Trophoblast cell (in vitro differentiated cells and primary cell): Measurements from ENCODE around the gene MMP15.

Experiments used
- DNase-seq, 2 donors: peaks; one replicate each; pipeline ENCODE4 v3.0.0-alpha.2; 2016
- H2AFZ ChIP-seq: 2 replicates; pipeline ENCODE4 v1.6.1; 2013; ENCODE audit warnings: low read length, moderate library complexity, mild to moderate bottlenecking; ENCODE audit not compliant: insufficient read depth, poor library complexity
- H2AK5ac ChIP-seq: 2 replicates; pipeline ENCODE4 v1.6.1; 2013; ENCODE audit warnings: mild to moderate bottlenecking, low read length
- H2BK120ac ChIP-seq: 2 replicates; pipeline ENCODE4 v1.6.1; 2013; ENCODE audit warnings: low read length, mild to moderate bottlenecking, moderate library complexity; ENCODE audit not compliant: insufficient read depth, poor library complexity
- H2BK12ac ChIP-seq: 2 replicates; pipeline ENCODE4 v1.6.1; 2013; ENCODE audit warnings: mild to moderate bottlenecking, low read length, moderate library complexity
- H2BK5ac ChIP-seq: 2 replicates; pipeline ENCODE4 v1.6.1; 2013; ENCODE audit warnings: low read length, low read depth, moderate library complexity, mild to moderate bottlenecking; ENCODE audit not compliant: poor library complexity
- H3K14ac ChIP-seq: 2 replicates; pipeline ENCODE4 v1.6.1; 2013; ENCODE audit warnings: mild to moderate bottlenecking, low read length
- H3K18ac ChIP-seq: 2 replicates; pipeline ENCODE4 v1.6.1; 2013; ENCODE audit warnings: mild to moderate bottlenecking, low read length
- H3K23ac ChIP-seq: 2 replicates; pipeline ENCODE4 v1.6.1; 2013; ENCODE audit warnings: low read length
- H3K27ac ChIP-seq: 2 replicates; pipeline ENCODE4 v1.5.1; 2013; ENCODE audit warnings: low read depth, mild to moderate bottlenecking, inconsistent platforms, low read length, moderate library complexity
- H3K27me3 ChIP-seq: 2 replicates; pipeline ENCODE4 v1.6.1; 2013; ENCODE audit warnings: inconsistent platforms, mild to moderate bottlenecking, low read length, moderate library complexity; ENCODE audit not compliant: insufficient read depth
- H3K36me3 ChIP-seq, 2 experiments: 1 replicate in 1 of 2; 2 replicates in 1 of 2; pipeline ENCODE4 v1.6.1; 2013; ENCODE audit warnings: low read length in 2 of 2, mild to moderate bottlenecking in 2 of 2, moderate library complexity in 1 of 2; ENCODE audit not compliant: insufficient read depth in 2 of 2, control insufficient read depth in 1 of 2
- H3K4ac ChIP-seq: 2 replicates; pipeline ENCODE4 v1.6.1; 2013; ENCODE audit warnings: low read depth, mild to moderate bottlenecking, low read length, moderate library complexity
- H3K4me1 ChIP-seq, 2 experiments: 1 replicate in 1 of 2; 2 replicates in 1 of 2; pipeline ENCODE4 v1.6.1; 2013; ENCODE audit warnings: low read length in 2 of 2, mild to moderate bottlenecking in 2 of 2, moderate library complexity in 1 of 2; ENCODE audit not compliant: insufficient read depth in 2 of 2, control insufficient read depth in 1 of 2
- H3K4me2 ChIP-seq: 2 replicates; pipeline ENCODE4 v1.6.1; 2013; ENCODE audit warnings: inconsistent platforms, mild to moderate bottlenecking, low read length, moderate library complexity
- H3K4me3 ChIP-seq: 2 replicates; pipeline ENCODE4 v1.5.1; 2013; ENCODE audit warnings: mild to moderate bottlenecking, low read depth, low read length, inconsistent platforms
- H3K79me1 ChIP-seq: one replicate; pipeline ENCODE4 v1.6.1; 2013; ENCODE audit warnings: low read length
- H3K79me2 ChIP-seq: 2 replicates; pipeline ENCODE4 v1.6.1; 2013; ENCODE audit warnings: low read length, mild to moderate bottlenecking; ENCODE audit not compliant: control insufficient read depth, insufficient read depth, poor library complexity
- H3K9ac ChIP-seq: 2 replicates; pipeline ENCODE4 v1.6.1; 2013; ENCODE audit warnings: mild to moderate bottlenecking, low read length
- H3K9me3 ChIP-seq: 2 replicates; pipeline ENCODE4 v1.6.1; 2013; ENCODE audit warnings: low read depth, mild to moderate bottlenecking, control low read depth, inconsistent platforms, low read length; ENCODE audit not compliant: insufficient read depth
- H4K12ac ChIP-seq: 2 replicates; pipeline ENCODE4 v1.6.1; 2013; ENCODE audit warnings: low read depth, mild to moderate bottlenecking, low read length, moderate library complexity
- H4K8ac ChIP-seq: 2 replicates; pipeline ENCODE4 v1.6.1; 2013; ENCODE audit warnings: low read depth, mild to moderate bottlenecking, low read length, moderate library complexity
- H4K91ac ChIP-seq: one replicate; pipeline ENCODE4 v1.6.1; 2013; ENCODE audit warnings: low read depth, mild to moderate bottlenecking, low read length, moderate library complexity
- WGBS: extraction: QIAGEN DNeasy Blood & Tissue Kit; methylation state at CpG from one replicate; pipeline ENCODE4 v1.1.7; 2013; ENCODE audit warnings: missing lambda C conversion rate; ENCODE audit not compliant: insufficient read length, insufficient coverage; ENCODE audit errors: extremely low coverage; 5-methylcytosine and 5-hydroxymethylcytosine counted together

The MMP15 gene

DNA sequence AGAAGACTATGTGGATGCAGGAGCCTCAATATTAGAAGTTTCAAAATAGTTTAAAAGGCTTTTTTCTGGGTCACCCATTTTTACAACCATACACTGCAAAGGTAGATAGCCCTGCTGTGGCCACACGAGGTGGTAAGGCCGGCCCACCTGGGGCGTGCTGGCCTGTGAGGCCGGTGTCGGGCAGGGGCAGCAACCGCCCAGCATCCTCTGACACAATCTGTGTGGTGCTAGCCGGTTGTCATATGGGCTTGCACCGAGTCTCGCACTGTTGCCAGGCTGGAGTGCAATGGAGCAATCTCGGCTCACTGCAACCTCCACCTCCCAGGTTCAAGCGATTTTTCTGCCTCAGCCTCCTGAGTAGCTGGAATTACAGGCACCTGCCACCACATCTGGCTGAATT lies 59.6 kb downstream of the MMP15 start:
- H3K79me2 ChIP-seq: no peaks in the 10 kb centered on the region
- no peak overlapping the region for H3K18ac ChIP-seq
- no peak overlapping the region for H3K27ac ChIP-seq
- H2BK120ac ChIP-seq: no peak overlapping the region
- peak overlapping the region; percentile 29 for H4K91ac ChIP-seq
- H3K36me3 ChIP-seq: no peaks in the 10 kb centered on the region
- H2AK5ac ChIP-seq: no peak overlapping the region
- H2BK5ac ChIP-seq: no peak overlapping the region
- no peak overlapping the region for H3K23ac ChIP-seq
- no peak overlapping the region for H3K4ac ChIP-seq
- no peak overlapping the region for H3K14ac ChIP-seq
- H3K4me3 ChIP-seq: no peak overlapping the region
- H3K9ac ChIP-seq: no peak overlapping the region
- H3K9me3 ChIP-seq: peaks cover 6% of the 10 kb centered on the region
- H3K79me1 ChIP-seq: no peaks in the 10 kb centered on the region
- H3K27me3 ChIP-seq: no peaks in the 10 kb centered on the region
- no CpG with 5 or more reads among the region's 11 CpGs for WGBS
- H2BK12ac ChIP-seq: no peak overlapping the region
- H3K4me1 ChIP-seq: peaks cover 3% of the 10 kb centered on the region in 2 experiments
- no peak overlapping the region for H4K12ac ChIP-seq
- no peak for DNase-seq
- H4K8ac ChIP-seq: no peak overlapping the region
- H3K4me2 ChIP-seq: no peak overlapping the region
- H2AFZ ChIP-seq: no peak overlapping the region

DNA sequence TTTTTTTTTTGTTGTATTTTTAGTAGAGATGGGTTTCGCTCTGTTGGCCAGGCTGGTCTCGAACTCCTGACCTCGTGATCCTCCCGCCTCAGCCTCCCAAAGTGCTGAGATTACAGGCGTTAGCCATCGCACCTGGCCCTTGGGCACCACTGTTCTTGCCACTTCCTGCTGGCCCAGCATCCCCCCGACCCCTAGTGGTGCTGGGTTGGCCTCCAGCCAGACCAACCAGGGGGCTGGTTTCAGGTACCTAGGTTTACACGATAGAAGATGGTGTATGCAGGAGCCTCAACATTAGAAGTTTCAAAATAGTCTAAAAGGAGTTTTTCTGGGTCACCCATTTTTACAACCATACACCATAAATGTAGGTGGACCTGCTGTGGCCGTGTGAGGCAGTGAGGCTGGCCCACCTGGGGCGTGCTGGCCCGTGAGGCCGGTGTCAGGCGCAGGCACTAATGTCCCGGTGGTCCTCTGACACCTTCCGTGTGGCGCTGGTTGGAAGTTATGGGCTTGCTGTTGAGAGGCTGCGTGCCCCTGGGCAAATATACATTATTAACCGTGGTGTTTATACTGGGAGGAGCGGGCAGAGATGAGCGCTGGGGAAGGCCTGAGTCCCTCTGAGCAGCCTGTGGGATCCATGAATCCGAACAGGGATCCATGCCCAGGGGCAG lies 60.2 kb downstream of the MMP15 start:
- Histone ChIP-seq H2AFZ (no peak overlapping the region), H3K79me2 (no peaks in the 10 kb centered on the region), H2BK5ac (no peak overlapping the region), H2BK12ac (no peak overlapping the region), H3K27ac (no peak overlapping the region), H3K36me3 (no peaks in the 10 kb centered on the region), H3K9ac (no peak overlapping the region), H3K27me3 (no peaks in the 10 kb centered on the region), H3K79me1 (no peaks in the 10 kb centered on the region), H4K12ac (no peak overlapping the region), H4K91ac (no peak overlapping the region), H3K4me1 (peaks cover 3% of the 10 kb centered on the region in 2 experiments), H3K23ac (no peak overlapping the region), H3K4me3 (no peak overlapping the region), H3K9me3 (peaks cover 6% of the 10 kb centered on the region), H3K4me2 (no peak overlapping the region), H3K14ac (no peak overlapping the region), H3K4ac (no peak overlapping the region), H2AK5ac (no peak overlapping the region), H3K18ac (no peak overlapping the region), H4K8ac (no peak overlapping the region), H2BK120ac (no peak overlapping the region)
- DNase-seq: no peak
- WGBS: no CpG with 5 or more reads among the region's 21 CpGs

DNA sequence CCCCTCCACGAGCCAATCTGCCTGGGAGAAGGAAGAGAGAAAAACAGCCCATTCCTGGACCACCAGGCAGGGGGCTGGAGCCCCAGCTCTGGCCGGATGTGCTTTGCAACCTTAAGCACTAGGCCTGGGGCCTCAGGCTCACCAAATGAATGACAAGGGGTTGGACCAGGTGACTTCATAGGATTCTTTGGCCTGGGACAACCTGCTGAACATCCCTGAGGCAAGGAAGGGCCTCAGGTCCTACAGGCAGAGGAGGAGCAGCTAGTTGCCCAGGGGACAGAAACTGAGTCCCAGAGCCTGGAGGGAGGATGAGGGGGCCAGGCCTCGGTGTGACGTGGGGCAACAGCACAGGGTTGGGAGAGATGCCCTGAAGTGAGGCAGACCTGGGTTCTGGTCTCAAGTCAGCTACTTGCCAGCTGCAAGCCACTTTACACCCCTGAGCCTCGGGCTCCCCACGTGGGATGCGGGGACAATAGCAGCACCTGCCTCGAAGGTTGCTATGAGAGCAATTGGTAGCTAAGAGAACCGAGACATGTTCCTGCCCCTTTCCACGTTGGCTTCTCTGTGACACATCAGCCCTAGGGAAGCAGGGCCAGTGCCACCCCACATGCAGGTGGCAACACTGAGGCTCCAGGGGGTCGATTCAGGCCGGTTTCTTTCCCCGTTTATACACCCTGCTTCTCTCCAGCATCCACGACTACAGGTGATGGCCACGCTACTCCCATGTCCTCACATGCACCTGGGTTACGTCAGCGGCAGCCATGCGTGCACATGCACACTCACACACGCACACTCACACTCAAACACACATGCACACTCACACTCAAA lies 61.0 kb downstream of the MMP15 start:
- H2AK5ac ChIP-seq: no peak overlapping the region
- H3K23ac ChIP-seq: no peak overlapping the region
- no peak overlapping the region for H3K4ac ChIP-seq
- no peak overlapping the region for H4K8ac ChIP-seq
- H3K9ac ChIP-seq: no peak overlapping the region
- no peak overlapping the region for H4K91ac ChIP-seq
- no peaks in the 10 kb centered on the region for H3K79me1 ChIP-seq
- H3K14ac ChIP-seq: no peak overlapping the region
- no peak overlapping the region for H2BK120ac ChIP-seq
- no peak overlapping the region for H2BK5ac ChIP-seq
- H3K4me3 ChIP-seq: no peak overlapping the region
- no peak overlapping the region for H3K4me2 ChIP-seq
- no peak overlapping the region for H2BK12ac ChIP-seq
- no peak overlapping the region for H2AFZ ChIP-seq
- peaks cover 3% of the 10 kb centered on the region in 2 experiments for H3K4me1 ChIP-seq
- H4K12ac ChIP-seq: no peak overlapping the region
- peak; percentile 68 to 81 for DNase-seq
- no peaks in the 10 kb centered on the region for H3K27me3 ChIP-seq
- H3K18ac ChIP-seq: no peak overlapping the region
- no CpG with 5 or more reads among the region's 19 CpGs for WGBS
- no peak overlapping the region for H3K27ac ChIP-seq
- H3K9me3 ChIP-seq: peaks cover 6% of the 10 kb centered on the region
- H3K79me2 ChIP-seq: no peaks in the 10 kb centered on the region
- H3K36me3 ChIP-seq: no peaks in the 10 kb centered on the region

DNA sequence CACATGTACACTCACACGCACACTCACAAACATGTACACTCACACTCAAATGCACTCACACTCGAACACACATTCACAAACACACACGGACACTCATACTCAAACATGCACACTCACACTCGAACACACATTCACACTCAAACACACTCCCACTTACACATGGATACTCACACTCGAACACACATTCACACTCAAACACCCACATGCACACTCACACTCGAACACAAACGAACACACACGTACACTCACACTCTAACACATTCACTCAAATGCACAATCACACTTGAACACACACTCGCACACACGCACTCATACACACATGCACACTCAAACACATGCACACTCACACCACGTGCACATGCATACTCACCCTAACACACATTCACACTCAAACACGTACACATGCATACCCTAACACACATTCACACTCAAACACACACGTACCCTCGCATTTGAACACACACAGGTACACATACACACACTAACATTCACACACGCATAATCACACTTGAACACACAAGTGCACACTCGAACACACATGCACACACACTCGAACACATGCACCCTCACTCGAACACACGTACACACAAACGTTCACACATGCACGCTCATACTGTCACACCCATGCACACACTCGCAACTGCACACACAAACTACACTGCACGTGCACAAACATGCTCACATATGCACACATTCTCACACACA lies 61.8 kb downstream of the MMP15 start:
- Histone ChIP-seq H3K18ac (no peak overlapping the region), H2BK5ac (no peak overlapping the region), H3K79me2 (no peaks in the 10 kb centered on the region), H3K4ac (no peak overlapping the region), H2BK12ac (no peak overlapping the region), H3K4me2 (no peak overlapping the region), H2AFZ (no peak overlapping the region), H3K4me1 (peaks cover 3% of the 10 kb centered on the region in 2 experiments), H2AK5ac (no peak overlapping the region), H2BK120ac (no peak overlapping the region), H3K9me3 (peaks cover 6% of the 10 kb centered on the region), H4K12ac (no peak overlapping the region), H3K27ac (no peak overlapping the region), H3K23ac (peak overlapping the region; percentile 8), H3K27me3 (no peaks in the 10 kb centered on the region), H3K79me1 (no peaks in the 10 kb centered on the region), H4K8ac (no peak overlapping the region), H3K4me3 (peak overlapping the region; percentile 31), H3K14ac (no peak overlapping the region), H4K91ac (no peak overlapping the region), H3K36me3 (no peaks in the 10 kb centered on the region), H3K9ac (no peak overlapping the region)
- no peak for DNase-seq
- 100% methylated on average over 15 of the region's 23 CpGs for WGBS
